Activated T-helper 1 cell treated with Interleukin-2 at 50 U/mL for 16 hours (primary cell): ENCODE results near the gene OR2G6.
"Not testable (repeated sequence)": the region's sequence is repeated elsewhere in the genome, so short reads cannot be mapped to it uniquely, and the experiment has no call there.

ENCODE experiments used
- DNase-seq: peaks from one replicate; pipeline ENCODE4 v3.0.0-alpha.2; 2020; ENCODE audit warnings: low read depth

Gene OR2G6

DNA sequence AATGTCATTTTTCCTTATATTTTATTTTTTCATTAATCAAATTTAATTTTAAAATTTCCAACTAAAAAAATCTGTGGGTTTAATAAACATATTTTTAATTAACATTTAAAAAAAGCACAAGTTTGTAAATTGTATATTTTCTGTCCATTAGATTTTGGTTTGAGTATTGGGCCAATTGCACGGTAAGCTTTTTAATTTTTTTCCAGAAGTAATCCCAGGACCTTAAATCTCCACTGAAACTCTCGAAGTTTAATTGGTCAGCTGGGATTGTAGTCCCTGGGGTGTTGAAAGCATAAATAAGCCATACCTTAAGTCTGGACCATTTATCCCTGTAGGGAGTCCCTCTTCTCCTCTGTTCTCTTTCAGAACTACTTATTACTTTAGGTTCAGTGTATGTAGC is at the start of gene OR2G6:
TSS of gene OR2G6 (plus strand) at position 301 of the 400 bp plus-strand sequence. CDS start 13,574 bp downstream, outside the sequence.
- DNase-seq = not testable (repeated sequence)

DNA sequence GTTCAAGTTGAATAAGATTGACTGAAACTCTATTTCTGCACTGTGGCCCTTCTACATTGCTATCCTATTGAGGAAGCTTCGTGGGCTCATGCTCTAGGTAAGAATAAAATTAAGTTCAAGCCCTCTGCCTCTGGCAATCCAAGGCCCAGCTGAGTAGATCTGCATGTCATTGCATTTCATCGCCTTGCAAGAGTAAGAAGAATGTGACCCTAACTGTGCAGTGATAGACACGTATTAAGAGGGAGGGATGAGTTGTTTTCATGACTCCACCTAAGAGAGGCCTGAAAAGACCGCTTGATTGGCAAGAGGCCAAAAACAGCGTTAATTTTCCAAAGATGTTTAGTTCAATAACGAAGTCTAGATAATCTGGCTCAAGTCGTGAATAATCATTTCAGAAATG is 48.8 kb upstream of the OR2G6 start:
- DNase-seq = not testable (repeated sequence)

DNA sequence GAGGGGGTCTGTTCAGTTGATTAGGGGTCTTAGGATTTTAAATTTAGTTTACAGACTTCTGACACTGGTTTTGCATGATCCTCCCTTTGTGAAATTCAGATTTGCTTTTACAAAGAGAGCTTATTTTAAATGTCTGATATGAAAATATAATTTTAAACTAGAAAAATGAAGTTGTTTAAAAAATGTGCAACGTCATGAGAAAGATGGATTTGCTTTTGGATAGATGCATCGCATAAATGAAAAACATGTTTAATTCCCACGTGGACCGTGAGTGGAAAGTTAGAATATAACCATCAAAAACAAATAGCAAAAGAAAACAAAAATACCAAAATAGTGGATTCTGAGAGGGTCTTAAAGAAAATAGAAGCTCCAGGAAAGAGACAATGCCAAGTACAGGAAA is 36.7 kb upstream of the OR2G6 start:
- DNase-seq = no peak

DNA sequence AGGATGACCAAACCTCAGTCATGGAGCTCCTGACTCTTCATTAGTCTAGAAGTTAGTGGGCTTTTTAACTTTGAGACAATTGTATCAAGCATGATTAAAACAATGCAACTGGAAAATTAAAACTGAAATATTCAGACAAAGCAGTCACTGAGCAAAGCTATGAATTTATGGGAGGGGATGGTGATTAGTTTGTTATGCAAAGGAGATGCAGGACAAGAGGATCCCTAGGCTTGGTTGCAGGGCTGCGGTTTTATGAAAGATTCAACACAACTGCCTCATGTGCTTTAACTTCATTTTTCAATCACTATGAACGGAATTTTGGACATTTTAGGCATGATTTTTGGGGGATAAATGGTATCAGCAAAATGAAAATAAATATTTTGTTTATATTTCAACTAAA is 35.8 kb upstream of the OR2G6 start:
- not testable (repeated sequence) for DNase-seq

DNA sequence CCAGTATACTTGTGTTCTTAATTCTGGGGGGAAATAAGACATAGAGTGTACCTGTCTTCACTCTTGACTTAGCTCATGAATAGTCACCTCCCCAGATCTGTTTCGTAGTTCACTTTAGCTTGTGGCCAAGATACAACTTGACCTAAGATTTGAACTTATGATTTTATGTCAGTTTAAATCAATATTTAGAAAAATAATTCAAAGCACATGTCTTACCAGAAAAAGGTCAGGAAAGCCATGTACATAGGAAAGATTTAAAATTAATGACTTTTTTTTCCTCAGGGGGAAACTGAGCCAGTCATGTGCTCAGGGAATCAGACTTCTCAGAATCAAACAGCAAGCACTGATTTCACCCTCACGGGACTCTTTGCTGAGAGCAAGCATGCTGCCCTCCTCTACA is 34.8 kb upstream of the OR2G6 start, which contains the start of gene OR2T3:
TSS of gene OR2T3 (plus strand) at position 301 of the 400 bp plus-strand sequence. CDS start at position 301, 0 bp downstream.
- DNase-seq = not testable (repeated sequence)

DNA sequence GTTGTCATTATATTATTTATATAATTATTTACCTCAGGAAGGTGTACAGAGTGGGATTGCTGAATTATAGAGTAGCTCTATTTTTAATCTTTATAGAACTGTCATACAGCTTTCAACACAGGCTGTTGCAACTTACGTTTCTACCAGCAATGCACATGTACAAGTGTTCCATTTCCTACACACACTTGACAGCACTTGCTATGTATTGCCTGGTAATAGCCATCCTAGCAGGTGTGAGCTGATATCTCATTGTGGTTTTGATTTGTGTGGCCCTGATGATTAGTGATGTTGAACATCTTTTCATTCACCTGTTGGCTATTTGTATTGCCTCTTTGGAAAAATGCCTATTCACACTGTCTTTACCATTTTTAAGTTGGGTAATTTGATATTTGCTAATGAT is 32.2 kb upstream of the OR2G6 start:
- DNase-seq = not testable (repeated sequence)

DNA sequence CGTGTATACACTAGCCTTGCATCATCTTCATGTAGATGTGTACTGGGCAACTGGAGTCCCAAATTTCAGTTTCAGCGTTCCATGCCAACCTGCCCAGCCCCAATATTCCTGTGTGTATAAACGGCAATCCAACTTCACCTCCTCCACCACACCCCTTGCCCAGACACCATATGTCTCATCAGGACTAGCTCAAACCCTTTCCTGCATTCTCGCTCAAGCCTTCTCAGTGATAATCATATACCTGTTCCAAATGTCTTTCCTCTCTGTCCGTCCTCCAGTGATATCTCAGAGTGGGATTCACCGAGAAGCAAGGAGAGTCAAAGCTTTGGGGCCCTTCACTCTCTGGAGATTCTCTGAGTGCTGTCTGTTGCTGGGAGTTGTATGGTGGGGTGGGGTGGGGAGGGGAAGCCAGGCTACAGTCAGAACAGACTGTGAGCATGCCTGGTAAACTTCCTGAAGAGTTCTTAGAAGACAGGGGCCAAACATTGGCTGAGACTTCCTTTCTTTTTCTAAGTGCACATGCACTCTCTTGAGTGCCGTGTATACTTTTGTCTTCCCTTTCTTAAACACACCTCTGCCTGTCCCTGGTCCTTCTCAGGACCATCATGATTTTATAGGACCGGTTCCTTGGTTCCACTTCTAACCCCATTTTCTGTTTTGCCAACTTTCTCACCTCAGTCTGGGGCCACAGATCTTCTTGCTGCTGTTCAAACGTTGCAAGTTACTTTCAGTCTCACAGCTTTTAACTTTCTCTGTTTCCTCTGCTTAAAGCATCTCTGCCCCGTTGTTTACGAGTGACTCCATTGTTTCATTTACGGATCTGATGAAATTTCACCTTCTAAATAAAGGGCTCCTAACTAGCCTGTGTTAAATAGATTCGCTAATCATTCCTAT is 25.9 kb upstream of the OR2G6 start:
- not testable (repeated sequence) for DNase-seq

DNA sequence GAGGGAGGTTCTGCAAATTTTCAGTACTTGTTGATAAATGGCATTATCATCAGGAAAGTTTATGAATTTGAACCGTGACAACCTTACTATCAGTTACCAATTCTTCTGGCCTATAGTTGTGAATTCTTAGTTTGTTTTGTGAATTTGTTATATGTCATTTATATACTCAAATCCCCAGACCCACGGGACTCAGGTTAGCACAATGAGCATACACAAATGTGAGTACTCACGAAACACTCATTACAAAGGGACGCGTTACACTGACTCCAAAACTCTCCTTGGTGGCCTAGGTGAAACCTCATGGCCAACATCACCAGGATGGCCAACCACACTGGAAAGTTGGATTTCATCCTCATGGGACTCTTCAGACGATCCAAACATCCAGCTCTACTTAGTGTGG is 19.6 kb upstream of the OR2G6 start, which contains the start of gene OR2T5:
TSS of gene OR2T5 (plus strand) at position 301 of the 400 bp plus-strand sequence. CDS start at position 301, 0 bp downstream.
- not testable (repeated sequence) for DNase-seq

DNA sequence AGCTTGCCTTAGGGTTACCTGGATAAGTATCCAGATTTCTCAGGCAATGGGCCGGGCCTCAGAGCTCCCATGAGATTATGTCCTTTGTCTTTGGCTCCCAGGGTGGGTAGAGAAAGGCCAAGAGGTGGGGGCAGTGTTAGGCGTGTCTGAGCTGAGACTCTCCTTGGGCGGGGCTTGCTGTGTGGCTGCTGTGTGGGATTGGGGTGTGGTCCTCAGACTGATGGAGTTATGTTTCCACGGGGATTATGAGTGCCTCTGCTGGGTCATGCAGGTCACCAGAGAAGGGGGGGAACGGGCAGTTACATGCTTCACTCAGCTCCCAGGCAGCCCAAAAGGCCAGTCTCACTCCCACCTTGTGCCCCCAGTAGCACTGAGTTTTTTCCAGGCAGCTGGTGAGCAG is 11.2 kb upstream of the OR2G6 start:
- not testable (repeated sequence) for DNase-seq

DNA sequence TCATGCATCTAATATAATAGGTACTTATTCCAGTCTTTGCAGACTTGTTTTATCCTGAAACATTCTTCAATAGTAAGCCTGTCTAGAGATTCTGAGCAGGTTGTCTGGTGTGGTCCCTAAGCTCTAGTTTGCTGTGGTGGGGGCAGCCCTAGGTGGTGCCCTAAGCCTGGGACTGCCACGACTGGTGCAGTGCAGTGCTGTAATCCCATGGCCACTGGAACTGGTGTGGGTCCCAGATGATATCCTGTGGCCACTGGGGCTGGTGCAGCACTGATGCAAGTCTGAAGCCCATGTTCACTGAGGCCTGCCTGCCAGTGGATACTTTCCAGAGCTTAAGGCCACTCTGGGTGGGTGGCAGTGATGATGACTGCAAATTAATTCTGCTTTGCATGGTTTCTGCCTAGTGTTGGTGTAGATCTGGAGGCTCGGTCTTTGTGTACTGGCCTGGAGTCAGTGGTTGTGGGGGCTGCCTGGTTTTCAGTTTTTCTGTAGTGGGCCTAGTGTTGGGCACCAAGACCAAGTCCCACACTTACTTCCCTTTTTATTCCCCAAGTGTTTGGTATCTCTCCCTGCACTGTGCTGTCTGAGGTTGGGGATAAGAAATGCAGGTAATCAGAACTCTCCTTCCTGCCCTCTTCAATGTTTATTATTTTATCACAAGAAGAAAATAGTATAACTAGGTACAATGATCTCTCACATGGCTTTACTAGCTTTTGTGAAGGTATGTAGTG is 7.4 kb upstream of the OR2G6 start:
- DNase-seq = not testable (repeated sequence)

DNA sequence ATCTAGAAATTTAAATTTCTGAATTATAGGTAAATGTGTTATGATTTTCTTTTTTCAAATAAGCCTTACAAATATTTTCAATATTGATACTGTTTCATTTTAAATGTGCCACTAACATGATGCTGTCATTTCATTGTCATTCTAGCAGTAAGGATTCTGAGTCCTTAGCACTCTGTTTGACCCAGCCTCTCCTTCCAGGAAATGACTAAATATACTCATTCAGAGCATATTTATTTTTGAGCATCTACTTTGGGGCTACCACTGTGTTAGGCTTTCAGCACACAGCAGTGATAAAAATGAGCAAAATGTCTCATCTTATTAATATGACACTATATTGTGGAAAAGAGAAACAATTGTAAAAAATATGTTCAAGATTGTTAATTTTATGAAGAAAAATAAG is 2.3 kb downstream of the OR2G6 start:
- DNase-seq = not testable (repeated sequence)

DNA sequence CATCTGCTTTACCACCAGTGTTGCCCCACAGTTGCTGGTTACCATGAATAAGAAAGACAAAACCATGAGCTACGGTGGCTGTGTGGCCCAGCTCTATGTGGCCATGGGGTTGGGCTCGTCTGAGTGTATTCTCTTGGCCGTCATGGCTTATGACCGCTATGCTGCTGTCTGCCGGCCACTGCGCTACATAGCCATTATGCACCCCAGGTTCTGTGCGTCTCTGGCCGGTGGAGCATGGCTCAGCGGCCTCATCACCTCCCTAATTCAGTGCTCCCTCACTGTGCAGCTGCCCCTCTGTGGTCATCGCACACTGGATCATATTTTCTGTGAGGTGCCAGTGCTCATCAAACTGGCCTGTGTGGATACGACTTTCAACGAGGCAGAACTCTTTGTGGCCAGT is 14.0 kb downstream of the OR2G6 start:
- DNase-seq = no peak

DNA sequence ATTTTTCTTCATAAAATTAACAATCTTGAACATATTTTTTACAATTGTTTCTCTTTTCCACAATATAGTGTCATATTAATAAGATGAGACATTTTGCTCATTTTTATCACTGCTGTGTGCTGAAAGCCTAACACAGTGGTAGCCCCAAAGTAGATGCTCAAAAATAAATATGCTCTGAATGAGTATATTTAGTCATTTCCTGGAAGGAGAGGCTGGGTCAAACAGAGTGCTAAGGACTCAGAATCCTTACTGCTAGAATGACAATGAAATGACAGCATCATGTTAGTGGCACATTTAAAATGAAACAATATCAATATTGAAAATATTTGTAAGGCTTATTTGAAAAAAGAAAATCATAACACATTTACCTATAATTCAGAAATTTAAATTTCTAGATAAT is 29.6 kb downstream of the OR2G6 start:
- DNase-seq = not testable (repeated sequence)

DNA sequence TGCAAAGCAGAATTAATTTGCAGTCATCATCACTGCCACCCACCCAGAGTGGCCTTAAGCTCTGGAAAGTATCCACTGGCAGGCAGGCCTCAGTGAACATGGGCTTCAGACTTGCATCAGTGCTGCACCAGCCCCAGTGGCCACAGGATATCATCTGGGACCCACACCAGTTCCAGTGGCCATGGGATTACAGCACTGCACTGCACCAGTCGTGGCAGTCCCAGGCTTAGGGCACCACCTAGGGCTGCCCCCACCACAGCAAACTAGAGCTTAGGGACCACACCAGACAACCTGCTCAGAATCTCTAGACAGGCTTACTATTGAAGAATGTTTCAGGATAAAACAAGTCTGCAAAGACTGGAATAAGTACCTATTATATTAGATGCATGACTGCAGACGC is 39.5 kb downstream of the OR2G6 start:
- not testable (repeated sequence) for DNase-seq

DNA sequence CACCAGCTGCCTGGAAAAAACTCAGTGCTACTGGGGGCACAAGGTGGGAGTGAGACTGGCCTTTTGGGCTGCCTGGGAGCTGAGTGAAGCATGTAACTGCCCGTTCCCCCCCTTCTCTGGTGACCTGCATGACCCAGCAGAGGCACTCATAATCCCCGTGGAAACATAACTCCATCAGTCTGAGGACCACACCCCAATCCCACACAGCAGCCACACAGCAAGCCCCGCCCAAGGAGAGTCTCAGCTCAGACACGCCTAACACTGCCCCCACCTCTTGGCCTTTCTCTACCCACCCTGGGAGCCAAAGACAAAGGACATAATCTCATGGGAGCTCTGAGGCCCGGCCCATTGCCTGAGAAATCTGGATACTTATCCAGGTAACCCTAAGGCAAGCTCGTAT is 43.2 kb downstream of the OR2G6 start:
- not testable (repeated sequence) for DNase-seq

DNA sequence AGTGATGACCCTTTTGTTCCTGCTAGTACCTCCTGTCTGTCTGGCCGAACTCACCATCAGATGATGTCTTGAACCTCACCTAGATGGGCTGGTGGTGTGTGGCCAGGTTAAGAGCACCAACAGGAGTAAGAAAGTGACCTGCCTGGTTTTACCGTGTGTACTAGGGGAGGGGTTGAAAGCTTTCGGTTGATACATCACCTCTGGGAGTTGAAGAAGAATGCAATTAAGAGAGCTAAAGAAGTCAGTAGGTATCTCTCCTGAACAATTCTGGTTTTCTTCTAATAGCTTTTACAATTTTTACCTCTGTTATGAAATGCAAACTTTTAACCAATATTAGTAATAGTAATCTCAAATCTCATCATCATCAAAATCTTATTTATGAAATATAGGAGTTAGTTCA is 54.8 kb downstream of the OR2G6 start, which contains the start of gene OR2T29:
TSS of gene OR2T29 (minus strand) at position 101 of the 400 bp plus-strand sequence. CDS start 3,281 bp downstream, outside the sequence.
- DNase-seq = not testable (repeated sequence)

DNA sequence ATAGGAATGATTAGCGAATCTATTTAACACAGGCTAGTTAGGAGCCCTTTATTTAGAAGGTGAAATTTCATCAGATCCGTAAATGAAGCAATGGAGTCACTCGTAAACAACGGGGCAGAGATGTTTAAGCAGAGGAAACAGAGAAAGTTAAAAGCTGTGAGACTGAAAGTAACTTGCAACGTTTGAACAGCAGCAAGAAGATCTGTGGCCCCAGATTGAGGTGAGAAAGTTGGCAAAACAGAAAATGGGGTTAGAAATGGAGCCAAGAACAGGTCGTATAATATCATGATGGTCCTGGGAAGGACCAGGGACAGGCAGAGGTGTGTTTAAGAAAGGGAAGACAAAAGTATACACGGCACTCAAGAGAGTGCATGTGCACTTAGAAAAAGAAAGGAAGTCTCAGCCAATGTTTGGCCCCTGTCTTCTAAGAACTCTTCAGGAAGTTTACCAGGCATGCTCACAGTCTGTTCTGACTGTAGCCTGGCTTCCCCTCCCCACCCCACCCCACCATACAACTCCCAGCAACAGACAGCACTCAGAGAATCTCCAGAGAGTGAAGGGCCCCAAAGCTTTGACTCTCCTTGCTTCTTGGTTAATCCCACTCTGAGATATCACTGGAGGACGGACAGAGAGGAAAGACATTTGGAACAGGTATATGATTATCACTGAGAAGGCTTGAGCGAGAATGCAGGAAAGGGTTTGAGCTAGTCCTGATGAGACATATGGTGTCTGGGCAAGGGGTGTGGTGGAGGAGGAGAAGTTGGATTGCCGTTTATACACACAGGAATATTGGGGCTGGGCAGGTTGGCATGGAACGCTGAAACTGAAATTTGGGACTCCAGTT is 57.9 kb downstream of the OR2G6 start:
- not testable (repeated sequence) for DNase-seq

DNA sequence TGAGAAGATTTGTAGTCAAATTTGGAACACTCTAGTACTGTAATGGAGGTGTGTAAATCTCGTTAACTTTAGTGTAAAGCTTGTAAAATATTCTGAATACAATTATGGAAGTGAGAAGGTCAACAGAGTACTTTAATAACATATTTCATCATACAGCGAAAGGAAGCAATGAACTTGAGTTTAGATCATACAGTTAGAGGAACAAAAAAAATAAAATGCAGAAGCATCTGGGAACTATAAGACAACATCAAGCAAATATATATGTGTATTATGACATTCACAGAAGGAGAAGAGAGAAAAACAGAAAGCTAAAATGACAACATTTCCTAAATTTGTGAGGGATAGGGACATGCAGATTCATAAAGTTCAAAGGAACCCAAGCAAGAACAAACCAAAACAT is 61.2 kb downstream of the OR2G6 start:
- DNase-seq = not testable (repeated sequence)

DNA sequence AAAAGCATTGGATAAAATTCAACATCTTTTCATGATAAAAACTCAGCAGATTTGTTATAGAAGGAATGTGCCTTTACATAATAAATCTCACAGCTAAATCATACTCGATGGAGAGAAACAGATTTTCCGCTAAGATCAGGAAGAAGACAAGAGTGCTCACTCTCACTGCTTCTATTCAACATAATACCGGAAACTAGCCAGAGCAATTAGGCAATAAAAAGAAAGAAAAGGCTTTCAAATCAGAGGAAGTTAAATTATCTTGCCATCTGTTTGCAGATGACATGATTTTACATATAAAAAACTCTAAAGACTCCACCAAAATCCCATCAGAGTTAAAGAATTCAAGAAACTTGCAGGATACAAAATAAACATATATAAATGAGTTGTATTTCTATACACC is 62.9 kb downstream of the OR2G6 start:
- DNase-seq = not testable (repeated sequence)

DNA sequence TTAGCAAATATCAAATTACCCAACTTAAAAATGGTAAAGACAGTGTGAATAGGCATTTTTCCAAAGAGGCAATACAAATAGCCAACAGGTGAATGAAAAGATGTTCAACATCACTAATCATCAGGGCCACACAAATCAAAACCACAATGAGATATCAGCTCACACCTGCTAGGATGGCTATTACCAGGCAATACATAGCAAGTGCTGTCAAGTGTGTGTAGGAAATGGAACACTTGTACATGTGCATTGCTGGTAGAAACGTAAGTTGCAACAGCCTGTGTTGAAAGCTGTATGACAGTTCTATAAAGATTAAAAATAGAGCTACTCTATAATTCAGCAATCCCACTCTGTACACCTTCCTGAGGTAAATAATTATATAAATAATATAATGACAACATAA is 64.2 kb downstream of the OR2G6 start:
- not testable (repeated sequence) for DNase-seq

DNA sequence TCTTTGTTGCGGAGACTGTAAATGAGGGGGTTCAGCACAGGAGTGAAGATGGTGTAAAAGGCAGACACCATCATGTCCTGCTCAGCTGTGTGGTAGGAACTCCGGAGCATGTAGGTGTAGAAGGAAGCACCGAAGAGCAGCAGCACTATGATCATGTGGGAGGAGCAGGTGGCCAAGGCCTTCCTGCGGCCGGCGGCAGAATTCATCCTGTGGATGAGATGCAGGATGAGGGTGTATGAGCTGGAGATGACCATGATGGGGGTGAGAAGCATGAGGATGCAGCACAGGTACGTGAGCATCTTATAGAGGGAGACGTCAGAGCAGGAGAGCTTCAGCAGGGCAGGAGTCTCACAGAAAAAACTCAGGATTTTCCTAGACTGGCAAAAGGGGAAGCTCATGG is 66.0 kb downstream of the OR2G6 start:
- not testable (repeated sequence) for DNase-seq

DNA sequence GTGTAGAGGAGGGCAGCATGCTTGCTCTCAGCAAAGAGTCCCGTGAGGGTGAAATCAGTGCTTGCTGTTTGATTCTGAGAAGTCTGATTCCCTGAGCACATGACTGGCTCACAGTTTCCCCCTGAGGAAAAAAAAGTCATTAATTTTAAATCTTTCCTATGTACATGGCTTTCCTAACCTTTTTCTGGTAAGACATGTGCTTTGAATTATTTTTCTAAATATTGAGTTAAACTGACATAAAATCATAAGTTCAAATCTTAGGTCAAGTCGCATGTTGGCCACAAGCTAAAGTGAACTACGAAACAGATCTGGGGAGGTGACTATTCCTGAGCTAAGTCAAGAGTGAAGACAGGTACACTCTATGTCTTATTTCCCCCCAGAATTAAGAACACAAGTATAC is 66.8 kb downstream of the OR2G6 start, which contains the start of gene OR2T34:
TSS of gene OR2T34 (minus strand) at position 101 of the 400 bp plus-strand sequence. CDS start at position 101, 0 bp downstream.
- DNase-seq = not testable (repeated sequence)
